Stimulated activated CD4-positive, alpha-beta T cell treated with anti-CD3 and anti-CD28 coated beads, Interleukin-1b, Interleukin-23, amount 100 ng/mL, for 48 hours (primary cell): Measurements from ENCODE around the gene ATAD3B.
"Not testable (repeated sequence)": the region's sequence is repeated elsewhere in the genome, so short reads cannot be mapped to it uniquely, and the experiment has no call there.

Experiments
- DNase-seq: peaks from one replicate; pipeline ENCODE4 v3.0.0-alpha.2; 2020

Gene ATAD3B

GRCh38 chr1:1483714-1484113, 12.1 kb downstream of the ATAD3B start:
- no peak for DNase-seq

GRCh38 chr1:1484976-1485750, 13.6 kb downstream of the ATAD3B start:
- DNase-seq = not testable (repeated sequence)

GRCh38 chr1:1485755-1486317, 14.3 kb downstream of the ATAD3B start:
- not testable (repeated sequence) for DNase-seq

- no peak for DNase-seq
Measured at GRCh38 chr1:1487701-1488100, 16.1 kb downstream of the ATAD3B start.

- no peak for DNase-seq
Measured at GRCh38 chr1:1489231-1489630, 17.7 kb downstream of the ATAD3B start.

GRCh38 chr1:1489861-1490260, 18.3 kb downstream of the ATAD3B start:
- DNase-seq = no peak

GRCh38 chr1:1490633-1491230, 19.2 kb downstream of the ATAD3B start:
- no peak for DNase-seq

- no peak for DNase-seq
Measured at GRCh38 chr1:1491601-1492000, 20.0 kb downstream of the ATAD3B start.

- DNase-seq = not testable (repeated sequence)
Measured at GRCh38 chr1:1494311-1494710, 22.7 kb downstream of the ATAD3B start.

- not testable (repeated sequence) for DNase-seq
Measured at GRCh38 chr1:1495461-1495975, 24.0 kb downstream of the ATAD3B start.

- peak; percentile 85 for DNase-seq
Measured at GRCh38 chr1:1504777-1505365, 33.3 kb downstream of the ATAD3B start.

GRCh38 chr1:1505366-1505798, 33.8 kb downstream of the ATAD3B start:
- DNase-seq = peak; percentile 17

GRCh38 chr1:1505801-1506200, 34.2 kb downstream of the ATAD3B start:
- not testable (repeated sequence) for DNase-seq

GRCh38 chr1:1507305-1507704, 35.7 kb downstream of the ATAD3B start:
- DNase-seq = no peak

- not testable (repeated sequence) for DNase-seq
Measured at GRCh38 chr1:1508775-1509464, 37.4 kb downstream of the ATAD3B start.

GRCh38 chr1:1509465-1509850, 37.9 kb downstream of the ATAD3B start:
- not testable (repeated sequence) for DNase-seq

GRCh38 chr1:1510912-1511532, 39.5 kb downstream of the ATAD3B start:
- peak; percentile 30 for DNase-seq

- peak; percentile 97 for DNase-seq
Measured at GRCh38 chr1:1511533-1512285, 40.1 kb downstream of the ATAD3B start, which contains the start of gene ATAD3A. Gene ATAD3A, plus strand, starts transcription at chr1:1512162. Its CDS starts 107 bp downstream, at chr1:1512269.

GRCh38 chr1:1512425-1512824, 40.9 kb downstream of the ATAD3B start:
- DNase-seq = not testable (repeated sequence)

- DNase-seq = not testable (repeated sequence)
Measured at GRCh38 chr1:1513675-1514074, 42.1 kb downstream of the ATAD3B start.

- not testable (repeated sequence) for DNase-seq
Measured at GRCh38 chr1:1514376-1514775, 42.8 kb downstream of the ATAD3B start.
